ENCODE measurements around the gene SELENOF.

The SELENOF gene

DNA sequence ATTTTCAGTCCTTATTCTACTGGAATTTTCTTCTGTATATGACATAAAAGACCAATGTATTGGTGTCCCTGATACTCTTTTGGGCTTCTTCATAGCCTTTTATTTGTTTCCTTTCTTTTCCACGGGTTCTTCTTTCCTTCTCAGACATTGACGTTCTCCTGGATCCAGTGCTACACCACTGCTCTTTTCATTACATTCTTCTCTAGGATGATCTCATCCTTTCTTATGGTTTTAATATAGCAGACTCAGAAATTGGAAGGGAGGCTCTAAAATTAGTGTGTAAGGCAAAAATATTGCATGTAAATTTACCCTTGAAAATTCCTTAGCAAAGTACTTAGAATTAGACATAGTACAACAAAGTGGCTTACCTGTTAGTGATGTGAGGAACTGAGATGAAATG, 65.3 kb downstream of the SELENOF start:
- no peak overlapping the region for H3K27ac ChIP-seq (ENCODE audit: low read depth in 2 of 2, low read length in 2 of 2)
- no peaks in the 10 kb centered on the region for H3K27me3 ChIP-seq (ENCODE audit: control insufficient read depth in 2 of 2, insufficient read depth in 2 of 2, low read length in 2 of 2)
- H3K4me3 ChIP-seq (ENCODE audit: low read length in 2 of 2) = no peak overlapping the region
- no peaks in the 10 kb centered on the region for H3K36me3 ChIP-seq (ENCODE audit: control insufficient read depth in 2 of 2, insufficient read depth in 2 of 2, low read length in 2 of 2)
- no peaks in the 10 kb centered on the region for H3K9me3 ChIP-seq (ENCODE audit: control insufficient read depth in 2 of 2, low read length in 2 of 2)
- no peak overlapping the region for H3K9ac ChIP-seq (ENCODE audit: low read depth in 1 of 2, low read length in 2 of 2)
- H3K4me1 ChIP-seq (ENCODE audit: control insufficient read depth in 2 of 2, insufficient read depth in 2 of 2, low read length in 2 of 2) = no peaks in the 10 kb centered on the region

DNA sequence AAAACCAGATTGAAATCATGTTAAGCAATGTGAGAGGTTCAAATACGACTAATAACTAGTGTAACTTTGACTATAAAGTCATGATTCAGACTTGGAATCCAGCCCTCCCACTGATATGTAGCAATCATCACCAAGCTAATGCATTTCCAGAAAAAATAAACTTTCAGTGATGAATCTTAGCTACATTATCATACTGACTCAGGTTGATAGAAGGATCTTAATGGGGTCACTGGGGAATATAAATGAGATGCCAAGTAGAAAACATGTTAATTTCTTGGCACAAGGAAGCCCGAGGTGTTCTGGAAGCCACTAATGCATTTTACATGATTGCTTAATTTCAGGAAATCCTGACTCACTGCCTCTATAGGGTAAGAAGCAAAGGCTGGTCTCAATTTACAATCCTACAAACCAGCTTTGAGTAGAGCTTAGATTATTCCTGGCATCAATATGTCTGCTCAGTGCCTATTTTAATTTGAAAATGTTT, 67.7 kb downstream of the SELENOF start:
- Histone ChIP-seq H3K9me3 (ENCODE audit: control insufficient read depth in 2 of 2, low read length in 2 of 2) (no peaks in the 10 kb centered on the region), H3K4me1 (ENCODE audit: control insufficient read depth in 2 of 2, insufficient read depth in 2 of 2, low read length in 2 of 2) (no peaks in the 10 kb centered on the region), H3K9ac (ENCODE audit: low read depth in 1 of 2, low read length in 2 of 2) (no peak overlapping the region), H3K4me3 (ENCODE audit: low read length in 2 of 2) (no peak overlapping the region), H3K27me3 (ENCODE audit: control insufficient read depth in 2 of 2, insufficient read depth in 2 of 2, low read length in 2 of 2) (no peaks in the 10 kb centered on the region), H3K27ac (ENCODE audit: low read depth in 2 of 2, low read length in 2 of 2) (no peak overlapping the region), H3K36me3 (ENCODE audit: control insufficient read depth in 2 of 2, insufficient read depth in 2 of 2, low read length in 2 of 2) (no peaks in the 10 kb centered on the region)

DNA sequence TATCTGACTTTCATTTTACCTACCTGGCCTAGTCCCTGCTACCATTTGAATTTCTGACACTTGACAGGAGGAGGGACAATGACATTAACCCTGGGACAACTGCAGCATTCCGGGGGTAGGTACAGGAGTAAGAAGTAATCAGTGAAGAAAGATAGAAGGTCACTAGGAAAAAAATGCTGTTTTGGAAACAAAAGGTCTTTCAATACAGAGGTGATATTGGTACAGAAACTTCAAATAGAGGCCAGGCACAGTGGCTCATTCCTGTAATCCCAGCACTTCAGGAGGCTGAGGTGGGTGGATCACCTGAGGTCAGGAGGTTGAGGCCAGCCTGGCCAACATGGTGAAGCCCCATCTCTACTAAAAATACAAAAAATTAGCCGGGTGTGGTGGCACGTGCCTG, 68.4 kb downstream of the SELENOF start:
- Histone ChIP-seq H3K4me3 (ENCODE audit: low read length in 2 of 2) (no peak overlapping the region), H3K4me1 (ENCODE audit: control insufficient read depth in 2 of 2, insufficient read depth in 2 of 2, low read length in 2 of 2) (no peaks in the 10 kb centered on the region), H3K27ac (ENCODE audit: low read depth in 2 of 2, low read length in 2 of 2) (no peak overlapping the region), H3K9me3 (ENCODE audit: control insufficient read depth in 2 of 2, low read length in 2 of 2) (no peaks in the 10 kb centered on the region), H3K27me3 (ENCODE audit: control insufficient read depth in 2 of 2, insufficient read depth in 2 of 2, low read length in 2 of 2) (no peaks in the 10 kb centered on the region), H3K9ac (ENCODE audit: low read depth in 1 of 2, low read length in 2 of 2) (no peak overlapping the region), H3K36me3 (ENCODE audit: control insufficient read depth in 2 of 2, insufficient read depth in 2 of 2, low read length in 2 of 2) (no peaks in the 10 kb centered on the region)

DNA sequence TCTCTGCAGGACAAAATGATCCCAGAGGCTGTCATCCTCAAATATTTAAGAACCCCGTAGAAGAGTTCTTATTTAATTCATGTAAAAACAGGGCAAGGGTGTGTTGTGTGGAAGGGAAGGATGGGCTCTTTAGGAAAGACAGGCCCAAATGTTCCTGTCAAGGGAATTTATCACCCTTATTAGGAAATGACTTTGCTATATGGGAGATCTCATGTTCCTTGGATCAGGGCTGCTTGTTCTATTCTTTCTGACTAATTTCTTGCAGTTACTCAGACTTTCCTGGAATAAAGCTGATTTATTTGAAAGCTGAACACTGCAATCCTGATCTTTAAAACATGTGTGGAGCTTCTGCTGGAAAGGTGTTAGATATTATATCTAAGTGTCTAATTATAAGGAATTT, 72.8 kb downstream of the SELENOF start:
- no peak overlapping the region for H3K27ac ChIP-seq (ENCODE audit: low read depth in 2 of 2, low read length in 2 of 2)
- H3K4me3 ChIP-seq (ENCODE audit: low read length in 2 of 2) = no peak overlapping the region
- no peaks in the 10 kb centered on the region for H3K4me1 ChIP-seq (ENCODE audit: control insufficient read depth in 2 of 2, insufficient read depth in 2 of 2, low read length in 2 of 2)
- H3K9ac ChIP-seq (ENCODE audit: low read depth in 1 of 2, low read length in 2 of 2) = no peak overlapping the region
- H3K36me3 ChIP-seq (ENCODE audit: control insufficient read depth in 2 of 2, insufficient read depth in 2 of 2, low read length in 2 of 2) = no peaks in the 10 kb centered on the region
- no peaks in the 10 kb centered on the region for H3K9me3 ChIP-seq (ENCODE audit: control insufficient read depth in 2 of 2, low read length in 2 of 2)
- H3K27me3 ChIP-seq (ENCODE audit: control insufficient read depth in 2 of 2, insufficient read depth in 2 of 2, low read length in 2 of 2) = no peaks in the 10 kb centered on the region

DNA sequence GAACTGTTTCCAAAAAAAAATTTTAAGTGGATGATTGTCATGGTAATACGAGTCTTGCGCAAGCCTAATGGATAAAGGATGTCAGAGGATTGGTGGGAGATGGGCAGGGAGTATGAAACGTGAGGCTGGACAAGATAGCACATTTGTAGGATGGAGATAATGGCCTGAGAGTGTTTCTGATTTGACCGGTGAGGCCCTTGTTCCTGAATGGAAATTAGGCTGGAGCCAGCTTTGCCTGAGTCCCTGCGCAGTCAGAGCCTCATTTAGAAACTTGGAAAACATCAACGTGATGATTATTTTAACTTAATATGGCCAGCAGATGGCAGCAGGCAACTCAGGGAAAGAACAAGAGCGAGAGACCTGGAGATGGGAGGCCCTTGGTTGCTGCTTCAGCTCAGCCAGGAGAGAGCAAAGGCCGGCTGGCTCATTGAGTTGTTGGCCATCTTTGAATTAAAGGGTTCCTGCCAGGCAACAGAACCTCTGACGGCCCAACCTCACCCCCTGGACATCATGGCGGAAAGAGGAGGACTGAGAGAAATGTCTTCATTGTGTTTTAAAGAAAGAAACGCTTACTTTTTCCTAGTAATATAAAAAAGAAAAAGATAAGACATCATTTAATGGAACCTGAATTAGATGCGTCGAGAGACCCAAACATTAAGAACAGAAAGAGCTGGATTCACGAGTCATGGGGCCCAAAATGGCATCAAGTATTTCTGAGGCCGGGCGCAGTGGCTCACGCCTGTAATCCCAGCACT, 80.3 kb downstream of the SELENOF start:
- H3K27ac ChIP-seq (ENCODE audit: low read depth in 2 of 2, low read length in 2 of 2) = no peak overlapping the region
- H3K4me1 ChIP-seq (ENCODE audit: control insufficient read depth in 2 of 2, insufficient read depth in 2 of 2, low read length in 2 of 2) = no peaks in the 10 kb centered on the region
- H3K9ac ChIP-seq (ENCODE audit: low read depth in 1 of 2, low read length in 2 of 2) = no peak overlapping the region
- no peaks in the 10 kb centered on the region for H3K36me3 ChIP-seq (ENCODE audit: control insufficient read depth in 2 of 2, insufficient read depth in 2 of 2, low read length in 2 of 2)
- H3K27me3 ChIP-seq (ENCODE audit: control insufficient read depth in 2 of 2, insufficient read depth in 2 of 2, low read length in 2 of 2) = no peaks in the 10 kb centered on the region
- H3K9me3 ChIP-seq (ENCODE audit: control insufficient read depth in 2 of 2, low read length in 2 of 2) = no peaks in the 10 kb centered on the region
- H3K4me3 ChIP-seq (ENCODE audit: low read length in 2 of 2) = no peak overlapping the region

DNA sequence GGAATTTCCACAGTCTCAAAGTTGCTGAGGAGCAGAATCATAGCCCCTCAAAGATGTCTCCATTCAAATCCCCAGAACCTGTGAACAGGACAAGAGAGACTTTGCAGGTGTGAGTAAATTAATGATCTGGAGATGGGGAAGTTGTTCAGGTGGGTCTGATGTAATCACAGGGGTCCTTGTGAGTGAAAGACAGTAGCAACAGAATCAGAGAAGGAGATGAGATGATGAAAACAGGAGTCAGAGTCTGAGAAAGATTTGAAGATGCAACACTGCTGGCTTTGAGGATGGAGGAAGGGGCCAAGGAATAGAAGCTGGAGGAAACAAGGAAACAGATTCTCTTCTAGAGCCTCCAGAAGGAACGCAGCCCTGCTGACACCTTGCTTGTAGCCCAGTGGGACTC, 81.5 kb downstream of the SELENOF start:
- Histone ChIP-seq H3K9me3 (ENCODE audit: control insufficient read depth in 2 of 2, low read length in 2 of 2) (no peaks in the 10 kb centered on the region), H3K4me1 (ENCODE audit: control insufficient read depth in 2 of 2, insufficient read depth in 2 of 2, low read length in 2 of 2) (no peaks in the 10 kb centered on the region), H3K36me3 (ENCODE audit: control insufficient read depth in 2 of 2, insufficient read depth in 2 of 2, low read length in 2 of 2) (no peaks in the 10 kb centered on the region), H3K27me3 (ENCODE audit: control insufficient read depth in 2 of 2, insufficient read depth in 2 of 2, low read length in 2 of 2) (no peaks in the 10 kb centered on the region), H3K27ac (ENCODE audit: low read depth in 2 of 2, low read length in 2 of 2) (no peak overlapping the region), H3K9ac (ENCODE audit: low read depth in 1 of 2, low read length in 2 of 2) (no peak overlapping the region), H3K4me3 (ENCODE audit: low read length in 2 of 2) (no peak overlapping the region)

DNA sequence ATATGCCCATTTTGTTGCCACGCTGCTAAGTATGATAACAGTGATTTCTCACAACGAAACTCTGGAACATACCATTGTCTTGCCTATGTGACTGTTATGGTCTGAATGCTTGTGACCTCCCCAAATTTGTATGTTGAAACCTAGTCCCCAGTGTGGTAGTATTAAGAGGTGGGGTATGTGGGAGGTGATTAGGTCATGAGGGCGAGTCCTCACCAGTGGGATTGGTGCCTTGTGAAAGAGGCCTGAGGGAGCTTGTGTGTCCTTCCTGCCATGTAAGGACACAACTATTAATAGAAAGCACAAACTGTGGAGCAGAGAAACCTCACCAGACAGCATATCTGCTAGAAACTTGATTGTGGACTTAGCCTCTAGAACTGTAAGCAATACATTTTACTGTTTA, 84.6 kb downstream of the SELENOF start:
- no peak overlapping the region for H3K27ac ChIP-seq (ENCODE audit: low read depth in 2 of 2, low read length in 2 of 2)

DNA sequence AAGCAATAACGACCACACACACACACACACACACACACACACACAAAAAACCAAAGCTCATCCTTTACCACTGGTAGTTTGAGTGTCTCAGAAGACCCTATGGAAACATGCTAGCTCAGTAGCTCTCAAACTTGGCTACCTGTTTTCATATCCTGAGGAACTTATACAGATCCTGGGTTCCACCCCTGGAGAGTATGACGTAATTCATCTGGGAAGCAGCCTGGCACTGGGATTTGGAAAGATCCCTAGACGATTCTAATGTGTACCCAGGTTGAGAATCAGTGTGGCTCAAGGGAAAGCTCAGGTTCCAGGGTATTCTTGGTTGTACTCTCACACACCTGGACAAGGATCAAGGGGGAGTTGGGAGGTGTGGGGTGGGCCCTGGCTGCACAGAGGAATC, 85.9 kb downstream of the SELENOF start:
- no peaks in the 10 kb centered on the region for H3K4me1 ChIP-seq (ENCODE audit: control insufficient read depth in 2 of 2, insufficient read depth in 2 of 2, low read length in 2 of 2)
- H3K9ac ChIP-seq (ENCODE audit: low read depth in 1 of 2, low read length in 2 of 2) = no peak overlapping the region
- no peaks in the 10 kb centered on the region for H3K27me3 ChIP-seq (ENCODE audit: control insufficient read depth in 2 of 2, insufficient read depth in 2 of 2, low read length in 2 of 2)
- no peaks in the 10 kb centered on the region for H3K9me3 ChIP-seq (ENCODE audit: control insufficient read depth in 2 of 2, low read length in 2 of 2)
- no peak overlapping the region for H3K27ac ChIP-seq (ENCODE audit: low read depth in 2 of 2, low read length in 2 of 2)
- H3K4me3 ChIP-seq (ENCODE audit: low read length in 2 of 2) = no peak overlapping the region
- no peaks in the 10 kb centered on the region for H3K36me3 ChIP-seq (ENCODE audit: control insufficient read depth in 2 of 2, insufficient read depth in 2 of 2, low read length in 2 of 2)

More for the DNA sequence above, 84.6 kb downstream of the SELENOF start:
- H3K36me3 ChIP-seq (ENCODE audit: control insufficient read depth in 2 of 2, insufficient read depth in 2 of 2, low read length in 2 of 2) = no peaks in the 10 kb centered on the region
- H3K4me3 ChIP-seq (ENCODE audit: low read length in 2 of 2) = no peak overlapping the region
- no peaks in the 10 kb centered on the region for H3K4me1 ChIP-seq (ENCODE audit: control insufficient read depth in 2 of 2, insufficient read depth in 2 of 2, low read length in 2 of 2)
- H3K27me3 ChIP-seq (ENCODE audit: control insufficient read depth in 2 of 2, insufficient read depth in 2 of 2, low read length in 2 of 2) = no peaks in the 10 kb centered on the region
- no peak overlapping the region for H3K9ac ChIP-seq (ENCODE audit: low read depth in 1 of 2, low read length in 2 of 2)
- H3K9me3 ChIP-seq (ENCODE audit: control insufficient read depth in 2 of 2, low read length in 2 of 2) = no peaks in the 10 kb centered on the region

DNA sequence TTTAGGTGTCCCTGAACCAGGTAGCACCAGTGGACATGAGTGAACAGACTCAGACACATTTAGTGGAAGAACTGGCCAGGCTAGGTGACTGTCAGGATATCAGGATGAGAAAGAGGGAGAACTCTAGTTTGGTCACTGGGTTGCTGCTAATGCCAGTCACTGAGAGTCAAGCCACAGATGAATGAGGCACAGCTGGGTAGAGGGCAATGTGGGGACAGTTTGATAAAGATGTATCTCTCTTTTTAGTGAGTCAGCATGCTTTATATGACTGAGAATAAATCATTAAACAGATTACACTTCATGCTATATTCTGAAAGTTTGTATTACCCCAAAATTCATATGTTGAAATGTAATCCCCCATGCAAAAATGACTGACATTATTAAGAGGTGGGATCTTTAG, 87.1 kb downstream of the SELENOF start:
- H3K36me3 ChIP-seq (ENCODE audit: control insufficient read depth in 2 of 2, insufficient read depth in 2 of 2, low read length in 2 of 2) = no peaks in the 10 kb centered on the region
- no peaks in the 10 kb centered on the region for H3K4me1 ChIP-seq (ENCODE audit: control insufficient read depth in 2 of 2, insufficient read depth in 2 of 2, low read length in 2 of 2)
- H3K4me3 ChIP-seq (ENCODE audit: low read length in 2 of 2) = no peak overlapping the region
- no peak overlapping the region for H3K27ac ChIP-seq (ENCODE audit: low read depth in 2 of 2, low read length in 2 of 2)
- no peak overlapping the region for H3K9ac ChIP-seq (ENCODE audit: low read depth in 1 of 2, low read length in 2 of 2)
- no peaks in the 10 kb centered on the region for H3K9me3 ChIP-seq (ENCODE audit: control insufficient read depth in 2 of 2, low read length in 2 of 2)
- H3K27me3 ChIP-seq (ENCODE audit: control insufficient read depth in 2 of 2, insufficient read depth in 2 of 2, low read length in 2 of 2) = no peaks in the 10 kb centered on the region

DNA sequence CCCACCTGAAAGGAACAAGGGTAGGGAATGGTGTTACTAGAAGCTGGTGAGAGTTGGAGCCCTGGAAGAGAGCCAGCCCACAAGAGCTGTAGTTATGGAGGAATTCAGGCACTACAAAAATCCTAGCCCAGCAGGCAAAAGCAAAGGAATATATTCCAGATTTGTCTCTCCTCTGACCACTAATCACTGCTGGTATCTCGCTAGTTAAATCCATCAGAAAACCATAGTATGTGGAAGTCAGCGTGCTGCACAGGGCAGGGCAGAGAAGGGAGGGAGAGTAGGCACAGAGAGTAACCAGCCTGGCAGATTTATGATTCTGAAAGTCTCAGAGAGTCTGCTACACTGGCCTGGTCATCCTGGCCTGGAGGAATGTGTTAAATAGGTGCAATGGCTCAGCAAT, 88.6 kb downstream of the SELENOF start:
- no peak overlapping the region for H3K9ac ChIP-seq (ENCODE audit: low read depth in 1 of 2, low read length in 2 of 2)
- H3K27ac ChIP-seq (ENCODE audit: low read depth in 2 of 2, low read length in 2 of 2) = no peak overlapping the region
- no peaks in the 10 kb centered on the region for H3K4me1 ChIP-seq (ENCODE audit: control insufficient read depth in 2 of 2, insufficient read depth in 2 of 2, low read length in 2 of 2)
- H3K9me3 ChIP-seq (ENCODE audit: control insufficient read depth in 2 of 2, low read length in 2 of 2) = no peaks in the 10 kb centered on the region
- no peaks in the 10 kb centered on the region for H3K36me3 ChIP-seq (ENCODE audit: control insufficient read depth in 2 of 2, insufficient read depth in 2 of 2, low read length in 2 of 2)
- H3K27me3 ChIP-seq (ENCODE audit: control insufficient read depth in 2 of 2, insufficient read depth in 2 of 2, low read length in 2 of 2) = no peaks in the 10 kb centered on the region
- no peak overlapping the region for H3K4me3 ChIP-seq (ENCODE audit: low read length in 2 of 2)
